NCI-H1930 (cell line): ENCODE measurements around the gene MARCHF2.

Experiments
- DNase-seq, 2 experiments: peaks; one replicate each; lab custom pipeline; 2025; lab: John Stamatoyannopoulos, UW

Gene MARCHF2

DNA sequence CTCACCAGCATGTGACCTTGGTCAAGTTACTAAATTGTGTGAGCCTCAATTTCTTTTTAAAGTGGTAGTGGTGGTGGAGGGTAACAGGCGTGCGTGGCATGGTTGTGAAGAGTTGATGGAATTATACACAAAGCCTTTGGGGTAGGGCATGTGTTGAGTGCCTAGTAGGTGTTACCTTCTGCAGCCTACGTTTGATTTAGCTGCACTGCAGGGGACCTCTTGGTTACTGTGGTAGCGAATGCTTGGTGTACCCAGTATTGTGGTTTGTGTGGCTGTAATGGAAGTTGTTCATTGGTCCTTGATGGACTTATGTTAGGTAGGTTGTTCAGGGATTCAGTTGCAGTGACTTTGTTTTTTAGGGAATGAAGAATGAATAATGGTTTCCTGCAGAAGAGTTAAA is 64.8 kb downstream of the MARCHF2 start:
- DNase-seq: no peak

DNA sequence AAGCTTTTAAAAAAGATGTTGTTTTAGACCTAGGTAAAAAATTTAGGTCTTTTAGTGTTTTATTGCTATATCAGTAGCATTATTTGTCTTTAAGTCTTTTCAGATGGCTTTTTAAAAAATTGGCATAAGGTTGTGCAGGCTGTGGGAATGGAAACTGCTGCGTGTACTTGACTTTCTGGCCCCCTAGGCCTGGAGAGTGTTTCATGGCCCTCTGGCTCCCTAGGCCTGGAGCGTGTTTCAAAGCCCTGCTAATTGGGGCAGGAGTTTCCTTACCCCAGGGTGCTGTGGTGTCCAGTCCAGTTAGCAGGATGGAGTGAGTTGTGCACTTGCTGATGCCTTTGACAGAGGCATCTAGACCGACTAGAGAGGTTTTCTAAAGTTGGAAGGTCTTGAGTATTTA is 65.5 kb downstream of the MARCHF2 start:
- no peak for DNase-seq

DNA sequence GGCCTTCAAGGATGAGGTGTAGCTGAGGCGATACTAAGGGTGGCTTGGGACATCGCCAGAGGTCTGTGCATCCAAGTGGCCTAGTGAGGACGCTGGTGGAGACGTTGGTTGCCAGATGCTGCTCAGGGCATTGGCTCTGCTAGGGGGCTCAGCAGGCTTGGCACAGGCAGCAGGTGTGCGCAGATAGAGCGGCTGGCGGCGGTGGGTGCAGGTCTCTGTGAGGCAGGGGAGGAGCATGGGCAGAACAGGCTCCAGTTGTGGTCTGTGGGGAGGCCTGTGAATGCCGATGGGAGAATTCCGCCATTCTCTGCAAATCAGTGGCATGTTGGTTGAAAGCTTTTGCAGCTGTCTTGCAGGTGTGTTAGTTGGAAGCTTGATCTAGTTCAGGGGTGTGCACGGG is 68.1 kb downstream of the MARCHF2 start:
- DNase-seq: no peak

DNA sequence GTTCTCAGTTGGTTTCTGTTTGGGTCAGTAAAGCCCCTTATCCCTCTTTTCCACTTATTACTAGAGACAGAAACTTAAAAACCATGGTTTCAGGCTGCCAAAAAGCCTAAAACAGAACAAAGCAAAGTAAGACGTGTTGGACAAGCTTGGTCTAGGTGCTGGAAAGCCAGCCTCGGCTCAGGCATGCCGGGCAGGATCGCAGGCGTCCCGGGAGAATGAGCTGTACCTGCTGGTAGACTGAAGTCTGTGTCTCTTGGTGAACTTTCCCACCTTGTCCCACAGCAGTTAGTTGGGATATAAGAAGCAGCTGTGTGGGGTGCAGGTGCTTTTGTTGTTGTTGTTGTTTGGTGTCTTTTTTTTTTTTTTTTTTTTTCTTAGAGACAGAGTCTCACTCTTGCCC is 68.5 kb downstream of the MARCHF2 start:
- no peak for DNase-seq

DNA sequence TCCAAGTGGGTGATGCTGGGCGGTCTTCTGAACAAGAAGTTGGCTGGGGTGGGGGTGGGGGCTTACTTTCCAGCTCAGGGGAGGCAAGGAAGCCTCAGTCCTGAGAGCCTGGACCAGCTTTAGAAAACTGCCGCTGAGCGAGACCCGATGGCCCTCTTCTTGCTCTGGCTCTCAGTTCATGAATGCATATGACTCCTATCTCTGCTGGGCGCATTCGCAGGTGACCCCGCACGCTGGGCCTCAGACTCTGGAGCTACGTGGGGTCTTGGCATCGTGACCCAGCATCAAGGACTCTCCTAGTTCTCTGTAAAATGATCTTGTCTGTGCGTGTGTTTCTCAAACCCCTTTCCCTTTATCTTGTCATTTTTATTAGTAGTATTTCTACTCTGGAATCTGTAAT is 69.6 kb downstream of the MARCHF2 start:
- no peak for DNase-seq

DNA sequence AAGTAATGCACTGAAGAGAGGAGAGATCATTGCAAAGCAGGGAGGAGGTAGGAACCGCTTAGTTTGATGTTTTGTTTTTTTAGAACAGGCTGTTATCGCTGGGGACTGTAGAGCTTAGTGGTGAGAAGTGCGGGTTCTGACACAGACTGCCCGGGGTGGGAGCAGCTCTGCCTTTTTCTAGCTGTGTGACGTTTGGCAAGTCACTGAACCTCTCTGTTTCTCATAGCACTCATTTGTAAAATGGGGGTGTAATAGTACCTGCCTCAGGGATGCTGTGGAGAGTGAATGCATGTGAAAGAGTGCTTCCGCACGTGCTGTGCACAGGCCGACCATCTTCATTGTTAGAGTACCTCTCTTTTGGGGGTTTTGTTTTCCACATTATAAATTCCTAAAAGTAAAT is 70.1 kb downstream of the MARCHF2 start:
- no peak for DNase-seq

DNA sequence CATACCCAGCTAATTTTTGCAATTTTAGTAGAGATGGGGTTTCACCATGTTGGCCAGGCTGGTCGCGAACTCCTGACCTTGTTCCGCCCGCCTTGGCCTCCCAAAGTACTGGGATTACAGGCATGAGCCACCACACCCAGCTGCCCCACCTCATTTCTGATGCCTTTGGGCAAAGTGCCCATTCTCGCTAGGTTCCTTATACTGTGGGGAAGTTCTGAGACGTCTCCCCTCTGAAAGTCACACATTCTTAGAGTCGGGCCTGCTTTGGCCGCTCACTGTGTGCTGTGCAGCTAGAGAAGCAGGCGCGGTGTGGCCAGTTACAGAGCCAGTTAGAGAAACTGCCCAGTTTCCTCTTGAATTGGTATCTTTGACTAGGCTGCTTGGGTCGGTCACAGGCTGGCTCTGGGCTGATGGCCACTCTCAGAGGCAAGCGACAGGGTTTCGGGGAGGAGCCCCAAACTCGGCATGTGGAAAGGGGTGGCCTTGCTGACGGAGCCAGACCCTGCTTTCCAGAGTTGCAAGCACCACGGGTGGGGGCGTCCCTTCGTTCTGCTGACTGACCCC is 71.3 kb downstream of the MARCHF2 start:
- DNase-seq: no peak

DNA sequence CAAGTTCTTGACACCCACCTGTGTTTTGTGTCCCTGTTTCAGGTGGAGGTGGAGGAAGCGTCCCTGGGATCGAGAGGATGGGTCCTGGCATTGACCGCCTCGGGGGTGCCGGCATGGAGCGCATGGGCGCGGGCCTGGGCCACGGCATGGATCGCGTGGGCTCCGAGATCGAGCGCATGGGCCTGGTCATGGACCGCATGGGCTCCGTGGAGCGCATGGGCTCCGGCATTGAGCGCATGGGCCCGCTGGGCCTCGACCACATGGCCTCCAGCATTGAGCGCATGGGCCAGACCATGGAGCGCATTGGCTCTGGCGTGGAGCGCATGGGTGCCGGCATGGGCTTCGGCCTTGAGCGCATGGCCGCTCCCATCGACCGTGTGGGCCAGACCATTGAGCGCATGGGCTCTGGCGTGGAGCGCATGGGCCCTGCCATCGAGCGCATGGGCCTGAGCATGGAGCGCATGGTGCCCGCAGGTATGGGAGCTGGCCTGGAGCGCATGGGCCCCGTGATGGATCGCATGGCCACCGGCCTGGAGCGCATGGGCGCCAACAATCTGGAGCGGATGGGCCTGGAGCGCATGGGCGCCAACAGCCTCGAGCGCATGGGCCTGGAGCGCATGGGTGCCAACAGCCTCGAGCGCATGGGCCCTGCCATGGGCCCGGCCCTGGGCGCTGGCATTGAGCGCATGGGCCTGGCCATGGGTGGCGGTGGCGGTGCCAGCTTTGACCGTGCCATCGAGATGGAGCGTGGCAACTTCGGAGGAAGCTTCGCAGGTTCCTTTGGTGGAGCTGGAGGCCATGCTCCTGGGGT is 72.7 kb downstream of the MARCHF2 start:
- no peak for DNase-seq

DNA sequence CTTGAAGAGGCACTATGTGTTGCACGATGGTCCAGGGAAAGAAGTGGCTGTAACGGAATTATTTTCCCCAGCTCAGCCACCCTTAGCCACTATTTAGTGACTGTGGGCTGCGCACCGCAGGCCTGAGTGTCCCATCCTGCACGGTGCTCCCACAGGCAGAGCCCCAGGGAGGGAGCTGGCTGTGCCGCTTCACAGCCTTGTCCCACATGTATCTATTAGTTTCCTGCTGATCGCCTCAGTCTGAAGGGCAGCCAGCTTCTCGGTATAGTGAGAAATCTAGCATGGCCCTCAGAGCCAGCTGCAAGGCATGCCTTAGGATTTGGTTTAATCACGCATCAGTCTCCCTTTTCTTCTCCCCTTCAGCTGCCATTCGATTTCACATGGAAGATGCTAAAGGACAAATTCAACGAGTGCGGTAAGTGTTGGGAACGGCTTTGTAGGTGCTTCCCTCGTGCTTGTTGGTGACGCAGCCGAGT is 73.6 kb downstream of the MARCHF2 start:
- DNase-seq: no peak

DNA sequence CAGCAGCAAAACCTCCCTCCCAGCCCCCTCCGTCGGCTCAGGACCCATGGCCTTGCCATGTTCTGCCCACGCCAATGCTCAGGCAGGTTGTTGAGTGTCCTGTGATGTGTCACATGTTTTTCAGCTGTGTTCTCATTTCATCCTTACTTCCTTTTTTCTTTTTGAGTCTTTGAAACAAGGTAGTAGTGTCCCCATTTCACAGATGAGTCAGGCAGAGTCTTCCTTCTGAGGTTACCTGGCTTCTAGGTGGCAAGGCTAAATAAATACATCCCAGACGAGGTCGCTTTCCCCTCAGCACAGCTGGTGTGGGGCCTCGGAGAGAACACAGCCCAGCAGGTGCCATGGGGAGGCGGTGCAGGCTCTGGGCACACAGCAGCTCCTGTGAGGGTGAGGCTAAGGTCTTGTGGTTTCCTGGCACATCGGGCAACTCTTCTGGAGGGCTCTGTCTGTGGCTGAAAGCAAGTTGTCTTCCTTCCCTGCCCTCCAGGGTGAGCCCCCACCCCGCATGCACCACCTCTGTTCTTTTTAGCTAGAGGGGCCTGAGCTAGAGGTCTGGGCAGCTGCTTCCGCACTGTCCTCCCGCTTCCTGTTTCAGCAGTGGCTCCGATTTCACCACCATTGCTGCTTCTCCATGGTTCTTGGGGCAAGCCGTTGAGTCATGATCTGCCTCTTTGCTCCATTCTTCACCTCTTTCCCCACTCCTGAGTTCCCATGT is 74.2 kb downstream of the MARCHF2 start:
- no peak for DNase-seq

DNA sequence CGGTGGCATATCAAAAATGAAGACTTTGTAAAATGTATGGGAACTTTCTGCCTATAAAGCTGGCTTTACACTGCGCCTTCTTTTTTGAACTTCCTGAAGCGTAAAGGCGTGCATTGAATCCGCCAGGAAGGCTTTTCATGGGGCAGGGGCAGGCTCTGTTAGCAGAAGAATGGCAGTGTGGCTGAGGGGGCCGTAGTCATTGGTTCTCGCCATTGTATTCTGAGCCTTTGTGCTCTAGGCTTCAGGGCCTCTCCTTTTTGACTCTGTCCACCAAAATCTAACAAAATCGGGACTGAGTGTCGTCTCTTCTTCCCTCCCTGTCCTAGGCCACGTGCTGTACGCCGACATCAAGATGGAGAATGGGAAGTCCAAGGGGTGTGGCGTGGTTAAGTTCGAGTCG is 75.3 kb downstream of the MARCHF2 start:
- no peak for DNase-seq
